HT1080 (cell line): ENCODE measurements around the gene PPBP. TPM values are rescaled to one million over a fixed set of nuclear protein-coding genes. Genes with fewer than 3 reads are reported as not detected.
"Not testable (repeated sequence)": the region's sequence is repeated elsewhere in the genome, so short reads cannot be mapped to it uniquely, and the experiment has no call there.

ENCODE experiments used
- DNase-seq: peaks from one replicate; pipeline ENCODE4 v3.0.0-alpha.2; 2015; ENCODE audit warnings: low read depth
- total RNA-seq: library from RNA; depleted of rRNA; stranded (reverse); fragments of >200 nt; shearing (Covaris generic); gene quantifications from 2 replicates; pipeline ENCODE4 v1.2.3, GENCODE V29; 2014

Gene PPBP
- total RNA-seq, 1 experiment from 2014 or later, result not detected

GRCh38 chr4:73998040-73999011, 10.3 kb upstream of the PPBP start, which contains the start of gene CXCL5:
Gene CXCL5, minus strand, starts transcription at chr4:73998677. Its CDS starts 96 bp downstream, at chr4:73998581.
- DNase-seq, result no peak

- DNase-seq, result no peak
These were observed 4.1 kb upstream of the PPBP start for GRCh38 chr4:73992050-73992449.

- DNase-seq, result no peak
These were observed 3.7 kb upstream of the PPBP start for GRCh38 chr4:73991742-73992000.

GRCh38 chr4:73990988-73991741, 3.2 kb upstream of the PPBP start:
- DNase-seq, result no peak

GRCh38 chr4:73989928-73990327, 1.9 kb upstream of the PPBP start:
- no peak for DNase-seq

GRCh38 chr4:73989031-73989430, 1.0 kb upstream of the PPBP start:
- DNase-seq, result no peak

GRCh38 chr4:73985528-73985852, 2.5 kb downstream of the PPBP start:
- DNase-seq, result no peak

- peak; percentile 66 for DNase-seq
These were observed 3.1 kb downstream of the PPBP start for GRCh38 chr4:73984736-73985527.

GRCh38 chr4:73981175-73981574, 6.8 kb downstream of the PPBP start:
- not testable (repeated sequence) for DNase-seq

- DNase-seq, result no peak
These were observed 8.5 kb downstream of the PPBP start for GRCh38 chr4:73979407-73979957.

GRCh38 chr4:73978886-73979285, 9.1 kb downstream of the PPBP start:
- DNase-seq, result peak; percentile 66

GRCh38 chr4:73976716-73977115, 11.3 kb downstream of the PPBP start:
- peak; percentile 24 for DNase-seq

GRCh38 chr4:73976217-73976616, 11.8 kb downstream of the PPBP start:
- no peak for DNase-seq

- no peak for DNase-seq
These were observed 13.6 kb downstream of the PPBP start for GRCh38 chr4:73974352-73974751.

GRCh38 chr4:73970945-73971344, 17.0 kb downstream of the PPBP start:
- DNase-seq, result no peak

- DNase-seq, result no peak
These were observed 18.0 kb downstream of the PPBP start for GRCh38 chr4:73970011-73970410.

GRCh38 chr4:73967866-73968265, 20.1 kb downstream of the PPBP start:
- DNase-seq, result no peak

GRCh38 chr4:73964862-73965611, 23.0 kb downstream of the PPBP start:
- DNase-seq, result peak; percentile 25

- DNase-seq, result no peak
These were observed 25.3 kb downstream of the PPBP start for GRCh38 chr4:73962724-73963123.

GRCh38 chr4:73959041-73959440, 28.9 kb downstream of the PPBP start:
- not testable (repeated sequence) for DNase-seq

GRCh38 chr4:73952352-73952751, 35.6 kb downstream of the PPBP start:
- no peak for DNase-seq
